NB4 (cell line): ENCODE results near the gene TC2N.
A peak's percentile ranks its signal among the peaks of the same experiment; 100 is the strongest.

ENCODE experiments used
- DNase-seq: peaks from one replicate; pipeline ENCODE4 v3.0.0; 2010; ENCODE audit warnings: low read depth
- H3K4me3 ChIP-seq: one replicate; pipeline ENCODE4 v1.5.1; 2011; ENCODE audit warnings: mild to moderate bottlenecking, low read depth, low read length, moderate library complexity
- MYC ChIP-seq: IDR thresholded peaks from 2 replicates; pipeline ENCODE4 v1.6.1; 2011; ENCODE audit warnings: low read depth, low read length
- POLR2A ChIP-seq: IDR thresholded peaks from 2 replicates; pipeline ENCODE4 v1.6.1; 2011; ENCODE audit warnings: mild to moderate bottlenecking; ENCODE audit not compliant: insufficient read length; ENCODE audit errors: extremely low read depth
- TF ChIP-seq, protein P1 (sequence below): IDR thresholded peaks from one replicate; pipeline ENCODE4 v1.5.1; 2012; ENCODE audit warnings: low read depth, low read length
- TF ChIP-seq, protein P2 (sequence below): IDR thresholded peaks from 2 replicates; pipeline ENCODE4 v1.6.1; 2011; ENCODE audit warnings: low read depth, low read length

Gene TC2N

DNA sequence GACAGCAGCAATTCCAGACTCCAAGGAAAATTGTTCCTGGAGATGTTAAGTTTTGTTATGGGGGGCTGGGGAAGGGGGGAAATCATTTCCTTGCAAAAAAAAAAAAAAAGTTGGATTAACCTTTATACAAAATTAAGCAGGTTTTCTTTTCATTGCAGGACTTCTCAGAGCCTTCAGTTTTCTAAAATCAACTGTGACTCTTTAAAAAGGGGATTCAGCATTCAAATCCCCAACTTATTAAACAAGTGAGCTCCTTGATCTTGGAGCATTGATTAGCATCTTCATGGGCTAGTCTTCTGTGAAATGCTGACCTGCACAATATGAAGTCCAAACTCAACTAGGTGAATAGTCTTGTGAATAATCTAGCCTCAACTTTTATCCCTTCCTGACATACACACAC, 7.1 kb downstream of the TC2N start:
- TF ChIP-seq, protein P1, sequence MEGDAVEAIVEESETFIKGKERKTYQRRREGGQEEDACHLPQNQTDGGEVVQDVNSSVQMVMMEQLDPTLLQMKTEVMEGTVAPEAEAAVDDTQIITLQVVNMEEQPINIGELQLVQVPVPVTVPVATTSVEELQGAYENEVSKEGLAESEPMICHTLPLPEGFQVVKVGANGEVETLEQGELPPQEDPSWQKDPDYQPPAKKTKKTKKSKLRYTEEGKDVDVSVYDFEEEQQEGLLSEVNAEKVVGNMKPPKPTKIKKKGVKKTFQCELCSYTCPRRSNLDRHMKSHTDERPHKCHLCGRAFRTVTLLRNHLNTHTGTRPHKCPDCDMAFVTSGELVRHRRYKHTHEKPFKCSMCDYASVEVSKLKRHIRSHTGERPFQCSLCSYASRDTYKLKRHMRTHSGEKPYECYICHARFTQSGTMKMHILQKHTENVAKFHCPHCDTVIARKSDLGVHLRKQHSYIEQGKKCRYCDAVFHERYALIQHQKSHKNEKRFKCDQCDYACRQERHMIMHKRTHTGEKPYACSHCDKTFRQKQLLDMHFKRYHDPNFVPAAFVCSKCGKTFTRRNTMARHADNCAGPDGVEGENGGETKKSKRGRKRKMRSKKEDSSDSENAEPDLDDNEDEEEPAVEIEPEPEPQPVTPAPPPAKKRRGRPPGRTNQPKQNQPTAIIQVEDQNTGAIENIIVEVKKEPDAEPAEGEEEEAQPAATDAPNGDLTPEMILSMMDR, result no peak
- no peak for TF ChIP-seq POLR2A
- TF ChIP-seq MYC, result no peak
- TF ChIP-seq, protein P2, sequence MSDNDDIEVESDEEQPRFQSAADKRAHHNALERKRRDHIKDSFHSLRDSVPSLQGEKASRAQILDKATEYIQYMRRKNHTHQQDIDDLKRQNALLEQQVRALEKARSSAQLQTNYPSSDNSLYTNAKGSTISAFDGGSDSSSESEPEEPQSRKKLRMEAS, result no peak
- no peak overlapping the region for H3K4me3 ChIP-seq

DNA sequence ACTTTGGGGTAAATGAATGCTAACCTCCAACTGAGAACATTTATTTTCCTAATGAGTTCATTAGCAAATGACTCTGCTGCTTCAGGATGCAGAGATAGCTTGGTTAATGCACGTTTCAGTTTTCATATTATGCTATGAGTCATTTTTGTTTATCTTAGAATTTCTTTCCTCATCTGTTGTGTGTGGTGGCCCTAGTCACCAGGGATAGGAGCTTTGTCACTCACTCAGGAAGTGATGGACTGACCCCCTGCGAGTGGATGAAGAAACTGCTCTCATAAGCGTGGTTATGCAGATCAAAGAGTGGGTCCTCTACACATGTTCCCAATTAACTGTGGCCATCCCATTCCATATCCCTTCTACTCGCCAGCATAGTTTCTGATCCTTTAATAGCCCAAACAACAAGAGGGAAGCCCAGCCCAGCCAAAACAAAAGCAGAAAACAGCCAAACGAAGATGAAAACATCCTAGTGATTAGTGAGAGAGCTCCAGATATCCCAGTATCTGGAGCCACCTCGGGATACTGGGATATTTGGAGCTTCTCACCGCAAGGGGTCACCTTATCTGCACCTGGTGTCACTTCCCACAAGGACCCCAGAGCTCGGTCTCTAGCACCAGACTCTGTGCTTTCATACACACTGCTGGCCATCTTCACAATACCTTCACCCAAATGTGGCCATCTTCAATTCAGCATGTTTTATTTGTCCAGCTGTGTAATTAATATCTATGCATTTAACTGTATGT, 8.6 kb downstream of the TC2N start:
- TF ChIP-seq MYC, result no peak
- TF ChIP-seq, protein P1, result peak; percentile 10
- TF ChIP-seq, protein P2, result no peak
- TF ChIP-seq POLR2A, result no peak
- no peak overlapping the region for H3K4me3 ChIP-seq
- DNase-seq, result peak; percentile 64

More for the DNA sequence above, 7.1 kb downstream of the TC2N start:
- no peak for DNase-seq

DNA sequence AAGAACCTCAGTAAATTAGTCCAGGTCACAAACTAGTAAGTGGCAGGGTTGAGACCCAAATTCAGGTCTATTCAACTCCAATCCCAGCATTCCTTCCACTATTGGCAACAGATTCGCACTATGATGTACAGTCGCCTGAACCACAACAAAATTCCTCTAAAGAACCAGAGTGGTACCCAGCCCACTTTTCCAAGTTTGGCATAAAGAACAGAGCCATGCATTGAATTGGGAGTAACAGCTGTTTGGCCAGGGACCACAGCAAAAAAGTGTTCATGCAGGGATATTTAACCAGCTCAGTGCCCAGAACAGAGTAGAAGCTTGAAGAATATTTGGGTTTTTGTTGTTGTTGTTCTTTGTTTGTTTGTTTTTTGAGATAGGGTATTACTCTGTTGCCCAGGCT, 9.7 kb downstream of the TC2N start:
- no peak for TF ChIP-seq POLR2A
- TF ChIP-seq, protein P1, result no peak
- TF ChIP-seq, protein P2, result no peak
- TF ChIP-seq MYC, result no peak
- no peak for DNase-seq
- H3K4me3 ChIP-seq, result no peak overlapping the region

DNA sequence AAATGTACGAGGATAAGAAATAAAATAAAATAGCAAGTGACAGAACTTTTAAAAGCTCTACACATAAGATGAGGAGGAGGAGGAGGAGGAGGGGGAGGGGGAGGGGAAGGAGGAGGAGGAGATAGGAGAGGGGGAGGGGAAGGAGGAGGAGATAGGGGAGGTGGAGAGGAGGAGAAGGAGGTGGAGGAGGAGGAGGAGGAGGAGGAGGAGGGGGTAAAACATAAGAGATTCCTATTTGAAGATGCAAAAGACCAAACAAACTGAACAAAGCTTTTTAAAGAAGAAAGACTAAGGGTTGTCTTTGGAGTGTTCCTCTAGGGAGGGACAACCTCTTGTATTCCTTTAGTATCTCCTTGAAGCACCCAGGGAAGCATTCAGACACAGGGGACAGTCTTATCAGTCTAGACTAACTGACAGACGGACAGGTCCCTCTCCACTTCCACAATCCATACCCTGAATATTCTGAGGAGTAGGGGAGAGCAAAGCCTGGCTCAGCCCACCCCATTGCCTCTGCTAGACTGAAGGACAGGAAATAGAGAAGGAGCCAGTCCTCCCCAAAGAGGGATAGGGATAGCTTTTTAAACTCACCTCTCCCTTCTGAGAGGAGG, 12.9 kb downstream of the TC2N start:
- DNase-seq, result no peak
- H3K4me3 ChIP-seq, result no peak overlapping the region
- no peak for TF ChIP-seq POLR2A
- TF ChIP-seq, protein P2, result no peak
- TF ChIP-seq, protein P1, result no peak
- no peak for TF ChIP-seq MYC

DNA sequence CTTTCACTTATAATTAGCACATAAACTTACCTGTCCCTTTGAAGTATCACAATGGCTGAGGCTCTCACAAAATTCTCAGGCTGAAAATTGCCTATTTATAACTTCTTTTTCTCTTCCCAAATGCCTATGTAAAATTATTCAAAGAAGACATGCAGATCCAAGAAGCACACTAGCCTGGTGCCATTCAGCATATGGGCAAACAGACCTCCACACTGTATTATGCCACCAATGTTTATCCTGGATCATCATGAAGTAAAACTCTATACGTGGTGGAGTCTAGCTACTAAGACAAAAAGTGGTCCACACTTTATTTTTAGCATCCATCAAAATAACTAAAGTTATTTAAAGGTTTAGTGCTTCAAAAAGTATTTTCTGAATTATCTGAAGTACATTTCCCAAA, 15.8 kb downstream of the TC2N start:
- DNase-seq, result no peak
- no peak for TF ChIP-seq POLR2A
- TF ChIP-seq, protein P1, result no peak
- TF ChIP-seq, protein P2, result no peak
- TF ChIP-seq MYC, result no peak
- no peak overlapping the region for H3K4me3 ChIP-seq
